ENCODE results near the gene MYL10. TPM values are rescaled to one million over a fixed set of nuclear protein-coding genes. Genes with fewer than 3 reads are reported as not detected.

Gene MYL10
- total RNA-seq: not detected in 2 replicates

DNA sequence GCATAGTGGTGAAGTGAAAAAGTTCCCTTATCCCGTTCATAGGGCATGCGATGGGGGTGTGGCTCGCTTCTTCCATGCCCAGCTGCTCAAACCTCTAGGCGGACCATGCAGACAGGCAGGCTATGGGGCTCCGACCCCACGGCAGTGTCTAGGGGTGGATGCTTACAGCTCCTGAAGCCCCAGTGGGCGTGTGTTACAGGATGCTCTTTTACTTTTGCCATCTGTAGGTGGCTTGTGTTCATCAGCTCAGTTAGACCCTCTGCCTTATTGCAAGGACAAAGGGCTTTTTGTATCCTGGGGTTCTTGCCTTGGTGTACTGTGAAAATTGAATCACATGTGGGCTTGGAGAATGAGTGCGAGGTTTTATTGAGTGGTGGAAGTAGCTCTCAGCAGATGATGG is at the start of gene MYL10:
Gene MYL10 (minus strand): TSS at position 126 of the 400 bp plus-strand sequence. CDS start 178 bp downstream, outside the sequence.

Other genes starting within 250 kb of the MYL10 start
- 71.4 and 79.3 TPM in 2 replicates for gene CUX1, start 188.3 kb upstream of the MYL10 start, total RNA-seq